Osteocyte (in vitro differentiated cells): Measurements from ENCODE around the gene TCP11. TPM values are rescaled to one million over a fixed set of nuclear protein-coding genes. Genes with fewer than 3 reads are reported as not detected.

Source experiments
- DNase-seq: peaks from one replicate; pipeline ENCODE4 v3.0.0; 2021; ENCODE audit warnings: mixed read lengths; ENCODE audit not compliant: unreplicated experiment; ENCODE audit errors: extremely low spot score
- H3K27ac Mint-ChIP-seq: one replicate; pipeline ENCODE4 v1.8.0; 2021; ENCODE audit warnings: mild to moderate bottlenecking, mixed read lengths; ENCODE audit not compliant: unreplicated experiment
- H3K27me3 Mint-ChIP-seq: one replicate; pipeline ENCODE4 v1.8.0; 2021; ENCODE audit warnings: mixed read lengths; ENCODE audit not compliant: unreplicated experiment
- H3K36me3 Mint-ChIP-seq: one replicate; pipeline ENCODE4 v1.8.0; 2021; ENCODE audit warnings: mixed read lengths; ENCODE audit not compliant: unreplicated experiment
- H3K4me1 Mint-ChIP-seq: one replicate; pipeline ENCODE4 v1.8.0; 2021; ENCODE audit warnings: mixed read lengths; ENCODE audit not compliant: unreplicated experiment
- H3K4me3 Mint-ChIP-seq: one replicate; pipeline ENCODE4 v1.8.0; 2021; ENCODE audit warnings: mild to moderate bottlenecking, moderate library complexity, mixed read lengths; ENCODE audit not compliant: unreplicated experiment
- H3K9me3 Mint-ChIP-seq: one replicate; pipeline ENCODE4 v1.8.0; 2021; ENCODE audit warnings: mixed read lengths; ENCODE audit not compliant: unreplicated experiment
- CTCF ChIP-seq: fragments of 200-600 bp; sonication (generic); IDR thresholded peaks from 2 replicates; pipeline ENCODE4 v1.5.0; 2021; ENCODE audit warnings: antibody characterized with exemption, mild to moderate bottlenecking, moderate library complexity
- total RNA-seq: library from RNA; stranded (reverse); gene quantifications from 2 replicates; pipeline ENCODE4 v1.2.1, GENCODE V29; 2021

TCP11 gene
- total RNA-seq, 1 donor from 2014 or later: 0.43 TPM

- no peaks in the 10 kb centered on the region for H3K27me3 Mint-ChIP-seq
- H3K9me3 Mint-ChIP-seq: no peaks in the 10 kb centered on the region
- peaks cover 23% of the 10 kb centered on the region for H3K36me3 Mint-ChIP-seq
- H3K27ac Mint-ChIP-seq: no peak overlapping the region
- peak; percentile 69 for DNase-seq
- H3K4me1 Mint-ChIP-seq: peaks cover 70% of the 10 kb centered on the region
- no peak for TF ChIP-seq CTCF
- no peak overlapping the region for H3K4me3 Mint-ChIP-seq
These were observed 49.6 kb downstream of the TCP11 start for GRCh38 chr6:35091346-35092083.

GRCh38 chr6:35090734-35091133 lies 50.4 kb downstream of the TCP11 start:
- no peak for TF ChIP-seq CTCF
- H3K9me3 Mint-ChIP-seq: no peaks in the 10 kb centered on the region
- H3K27me3 Mint-ChIP-seq: no peaks in the 10 kb centered on the region
- H3K27ac Mint-ChIP-seq: no peak overlapping the region
- DNase-seq: peak; percentile 59
- no peak overlapping the region for H3K4me3 Mint-ChIP-seq
- H3K36me3 Mint-ChIP-seq: peaks cover 29% of the 10 kb centered on the region
- peaks cover 62% of the 10 kb centered on the region for H3K4me1 Mint-ChIP-seq

- peak overlapping the region; percentile 81 for H3K27ac Mint-ChIP-seq
- peak; percentile 74 for DNase-seq
- no peak for TF ChIP-seq CTCF
- no peaks in the 10 kb centered on the region for H3K27me3 Mint-ChIP-seq
- no peak overlapping the region for H3K4me3 Mint-ChIP-seq
- no peaks in the 10 kb centered on the region for H3K9me3 Mint-ChIP-seq
- peaks cover 58% of the 10 kb centered on the region for H3K4me1 Mint-ChIP-seq
- peaks cover 33% of the 10 kb centered on the region for H3K36me3 Mint-ChIP-seq
These were observed 51.1 kb downstream of the TCP11 start for GRCh38 chr6:35089935-35090505.

- peak overlapping the region; percentile 81 for H3K27ac Mint-ChIP-seq
- peaks cover 58% of the 10 kb centered on the region for H3K4me1 Mint-ChIP-seq
- peak; percentile 78 for DNase-seq
These were observed 51.8 kb downstream of the TCP11 start for GRCh38 chr6:35089216-35089934.

More at GRCh38 chr6:35089216-35089934, 51.8 kb downstream of the TCP11 start:
- peaks cover 35% of the 10 kb centered on the region for H3K36me3 Mint-ChIP-seq
- no peaks in the 10 kb centered on the region for H3K27me3 Mint-ChIP-seq
- TF ChIP-seq CTCF: no peak
- no peak overlapping the region for H3K4me3 Mint-ChIP-seq
- H3K9me3 Mint-ChIP-seq: no peaks in the 10 kb centered on the region
